NCI-H82 treated with DMSO at 0.1 percent for 48 hours (cell line): ENCODE measurements around the gene DACT3.

Experiments used
- DNase-seq: peaks from one replicate; lab custom pipeline; 2025; ENCODE audit not compliant: unreplicated experiment; lab: John Stamatoyannopoulos, UW

DACT3 gene

DNA sequence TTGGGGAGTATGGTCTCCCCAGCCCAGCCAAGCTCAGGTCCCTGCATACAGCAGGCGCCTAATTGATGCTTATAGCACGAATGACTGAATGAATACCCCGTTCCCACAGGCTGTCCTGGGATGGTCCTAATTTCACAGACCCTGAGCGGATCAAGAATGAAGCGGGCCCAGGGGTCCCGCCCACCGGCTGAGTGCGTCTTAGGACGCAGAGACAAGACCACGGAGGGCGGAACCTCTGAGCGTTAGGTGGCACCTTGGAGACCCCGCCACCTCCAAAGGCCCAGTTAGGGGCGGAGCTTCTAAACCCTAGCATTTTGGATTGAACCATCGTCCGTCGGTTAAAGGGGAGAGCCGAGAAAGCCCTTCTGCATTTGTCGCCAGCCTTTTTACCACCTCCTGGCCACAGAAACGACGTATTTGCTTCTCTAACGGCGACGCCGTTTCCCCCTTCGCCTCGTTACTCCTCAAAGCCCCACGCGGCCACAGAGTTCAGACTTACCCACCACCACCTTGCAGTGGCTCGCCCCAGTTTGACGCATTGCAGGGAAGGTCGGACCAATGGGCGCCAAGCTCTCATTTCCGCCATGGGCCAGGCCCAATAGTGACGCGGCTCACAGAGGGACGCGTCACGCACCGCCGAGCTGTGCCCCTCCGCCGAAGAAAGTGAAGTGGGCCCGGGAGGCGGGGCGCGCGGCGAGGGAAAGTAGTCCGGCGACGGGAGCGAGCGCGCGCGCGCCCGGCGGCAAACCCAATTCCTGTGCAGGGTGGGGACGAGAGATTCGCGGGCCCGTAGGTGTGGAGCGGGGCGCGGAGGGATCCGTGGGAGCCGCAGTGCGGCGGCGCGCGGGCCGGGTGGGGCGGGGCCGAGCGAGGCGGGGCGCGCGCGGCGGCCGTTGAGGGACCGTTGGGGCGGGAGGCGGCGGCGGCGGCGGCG, 60.3 kb downstream of the DACT3 start:
- peak; percentile 92 for DNase-seq

DNA sequence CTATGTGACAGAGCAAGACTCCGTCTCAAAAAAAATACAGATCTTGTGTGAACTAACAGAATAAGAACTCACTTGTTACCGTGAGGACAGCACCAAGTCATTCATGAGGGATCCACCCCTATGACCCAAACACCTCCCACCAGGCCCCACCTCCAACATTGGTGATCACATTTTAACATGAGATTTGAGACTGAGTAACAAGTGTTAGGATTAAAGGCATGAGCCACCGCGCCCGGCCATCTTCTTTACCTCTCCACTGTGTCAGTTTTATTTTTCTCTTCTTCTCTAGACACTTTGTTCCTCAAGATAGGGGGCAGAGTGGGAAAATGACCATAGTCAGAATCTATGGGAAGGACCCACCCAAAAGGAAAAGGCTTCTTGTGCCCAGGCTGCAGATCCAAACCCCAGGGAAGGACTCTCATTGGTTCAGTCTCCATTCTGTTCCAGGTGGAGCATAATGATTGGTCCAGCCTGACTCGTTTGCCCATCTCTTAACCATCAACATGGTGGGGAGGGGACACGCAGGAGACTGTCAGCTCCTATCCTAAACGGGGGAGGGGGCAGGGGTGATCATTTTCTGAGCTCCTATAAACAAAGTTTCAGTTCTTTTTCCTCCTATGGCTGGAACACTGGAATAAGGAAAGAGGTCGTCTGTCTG, 61.1 kb downstream of the DACT3 start:
- DNase-seq, result no peak

DNA sequence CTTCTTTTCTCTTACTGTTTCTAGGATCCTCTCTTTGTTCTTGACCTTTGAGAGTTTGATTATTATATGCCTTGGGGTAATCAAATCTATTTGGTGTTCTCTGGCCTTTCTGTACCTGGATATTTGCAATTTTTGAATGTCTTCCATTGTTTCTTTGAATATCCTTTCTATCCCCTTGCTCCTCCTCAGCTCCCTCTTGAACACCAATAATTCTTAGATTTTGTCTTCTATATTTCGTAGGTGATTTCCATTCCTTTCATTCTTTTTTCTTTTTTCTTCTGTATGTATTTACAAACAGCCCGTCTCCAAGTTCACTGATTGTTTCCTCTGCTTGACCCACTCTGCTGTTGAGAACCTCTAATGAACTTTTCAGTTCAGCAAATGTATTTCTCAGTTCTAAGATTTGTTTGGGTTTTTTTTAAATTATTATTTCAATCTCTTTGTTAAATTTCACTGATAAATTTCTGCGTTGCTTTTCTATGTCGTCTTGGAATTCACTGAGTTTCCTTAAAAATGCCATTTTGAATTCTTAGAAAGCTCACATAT, 62.5 kb downstream of the DACT3 start:
- no peak for DNase-seq
